Gastrocnemius medialis (tissue), 4 donors: ENCODE data around the gene DCC.

ENCODE experiments used
- CTCF ChIP-seq, 5 experiments: fragments of 450-650 bp in 3 of 5; fragments of 200-600 bp in 2 of 5; sonication (generic) in 2 of 5; IDR thresholded peaks in 4 of 5; conservative IDR thresholded peaks in 1 of 5; 1 replicate in 4 of 5; 2 replicates in 1 of 5; pipeline ENCODE4 v1.5.1; 2016 to 2019; ENCODE audit warnings: antibody characterized with exemption in 5 of 5, mild to moderate bottlenecking in 3 of 5, moderate library complexity in 3 of 5
- POLR2A ChIP-seq, 2 donors: fragments of 450-650 bp; IDR thresholded peaks; one replicate each; pipeline ENCODE4 v1.6.1; 2017; ENCODE audit warnings: antibody characterized with exemption in 2 of 2, mild to moderate bottlenecking in 2 of 2, moderate library complexity in 2 of 2

GRCh38 chr18:53234610-53235009 lies 894.6 kb downstream of the DCC start:
- TF ChIP-seq CTCF (IDR thresholded peaks at IDR 0.05 in 4 of 5, conservative IDR thresholded peaks at IDR 0.05 in 1 of 5) (no peak), POLR2A (IDR thresholded peaks at IDR 0.05) (no peak)
